ENCODE measurements around the gene RLBP1.

DNA sequence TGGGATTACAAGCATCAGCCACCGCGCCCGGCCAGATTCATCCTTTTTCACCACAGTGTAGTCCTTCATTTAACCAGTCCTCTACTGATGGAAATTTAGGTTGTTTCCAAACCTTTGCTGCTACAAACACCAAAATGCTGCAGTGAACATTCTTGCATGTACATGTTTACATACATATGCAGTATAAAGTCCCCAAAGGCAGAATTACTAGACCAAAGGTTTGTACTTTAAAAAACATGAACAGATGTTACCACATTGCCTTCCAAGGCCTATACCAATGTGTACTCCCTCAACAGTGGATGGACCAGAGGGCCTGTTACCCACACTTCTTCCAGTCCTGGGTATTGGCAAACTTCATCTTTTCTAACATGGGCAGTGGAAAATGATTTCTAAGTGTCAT is 51.0 kb downstream of the RLBP1 start:
- TF ChIP-seq, protein P1, sequence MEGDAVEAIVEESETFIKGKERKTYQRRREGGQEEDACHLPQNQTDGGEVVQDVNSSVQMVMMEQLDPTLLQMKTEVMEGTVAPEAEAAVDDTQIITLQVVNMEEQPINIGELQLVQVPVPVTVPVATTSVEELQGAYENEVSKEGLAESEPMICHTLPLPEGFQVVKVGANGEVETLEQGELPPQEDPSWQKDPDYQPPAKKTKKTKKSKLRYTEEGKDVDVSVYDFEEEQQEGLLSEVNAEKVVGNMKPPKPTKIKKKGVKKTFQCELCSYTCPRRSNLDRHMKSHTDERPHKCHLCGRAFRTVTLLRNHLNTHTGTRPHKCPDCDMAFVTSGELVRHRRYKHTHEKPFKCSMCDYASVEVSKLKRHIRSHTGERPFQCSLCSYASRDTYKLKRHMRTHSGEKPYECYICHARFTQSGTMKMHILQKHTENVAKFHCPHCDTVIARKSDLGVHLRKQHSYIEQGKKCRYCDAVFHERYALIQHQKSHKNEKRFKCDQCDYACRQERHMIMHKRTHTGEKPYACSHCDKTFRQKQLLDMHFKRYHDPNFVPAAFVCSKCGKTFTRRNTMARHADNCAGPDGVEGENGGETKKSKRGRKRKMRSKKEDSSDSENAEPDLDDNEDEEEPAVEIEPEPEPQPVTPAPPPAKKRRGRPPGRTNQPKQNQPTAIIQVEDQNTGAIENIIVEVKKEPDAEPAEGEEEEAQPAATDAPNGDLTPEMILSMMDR (IDR thresholded peaks at IDR 0.05) = no peak
- TF ChIP-seq POLR2A (IDR thresholded peaks at IDR 0.05) = no peak
- no peak for TF ChIP-seq EP300 (IDR thresholded peaks at IDR 0.05)

All from ovary (tissue), 3 donors.